Activated CD4-positive, alpha-beta T cell treated with anti-CD3 and anti-CD28 coated beads, Interleukin-2, amount 50 U/mL, for 24 hours (primary cell): ENCODE measurements around the gene PAFAH1B2.
"Not testable (repeated sequence)": the region's sequence is repeated elsewhere in the genome, so short reads cannot be mapped to it uniquely, and the experiment has no call there.

Experiments used
- DNase-seq, 2 donors: peaks; one replicate each; pipeline ENCODE4 v3.0.0-alpha.2; 2020; ENCODE audit warnings: low read depth in 1 of 2, low spot score in 1 of 2

The PAFAH1B2 gene

DNA sequence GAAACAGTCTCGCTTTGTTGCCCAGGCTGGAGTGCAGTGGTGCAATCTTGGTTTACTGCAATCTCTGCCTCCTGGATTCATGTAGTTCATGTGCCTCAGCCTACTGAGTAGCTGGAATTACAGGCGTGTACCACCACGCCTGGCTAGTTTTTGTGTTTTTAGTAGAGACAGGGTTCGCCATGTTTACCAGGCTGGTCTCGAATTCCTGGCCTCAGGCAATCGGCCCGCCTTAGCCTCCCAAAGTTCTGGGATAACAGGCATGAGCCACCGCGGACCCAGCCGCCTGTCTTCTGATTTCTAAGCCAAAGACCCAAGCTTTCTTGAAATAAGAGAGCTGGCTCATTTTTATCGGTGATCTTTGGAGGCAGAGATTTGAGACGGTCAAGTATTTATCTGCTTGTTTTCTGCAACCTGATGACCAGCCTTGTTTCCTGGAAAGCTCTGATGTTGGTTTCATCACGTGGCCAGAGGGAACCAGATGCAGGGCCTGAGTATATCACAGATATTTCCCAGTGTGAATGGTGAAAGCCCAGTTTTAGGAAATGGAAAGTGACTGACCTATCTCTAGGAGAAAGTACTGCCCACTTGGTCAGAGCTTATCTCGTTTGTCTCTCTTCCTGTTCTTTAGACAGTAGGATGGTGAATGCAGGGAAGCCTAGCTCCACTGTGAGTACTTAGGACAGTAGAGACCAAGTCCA lies 28.8 kb downstream of the PAFAH1B2 start:
- DNase-seq, result no peak

DNA sequence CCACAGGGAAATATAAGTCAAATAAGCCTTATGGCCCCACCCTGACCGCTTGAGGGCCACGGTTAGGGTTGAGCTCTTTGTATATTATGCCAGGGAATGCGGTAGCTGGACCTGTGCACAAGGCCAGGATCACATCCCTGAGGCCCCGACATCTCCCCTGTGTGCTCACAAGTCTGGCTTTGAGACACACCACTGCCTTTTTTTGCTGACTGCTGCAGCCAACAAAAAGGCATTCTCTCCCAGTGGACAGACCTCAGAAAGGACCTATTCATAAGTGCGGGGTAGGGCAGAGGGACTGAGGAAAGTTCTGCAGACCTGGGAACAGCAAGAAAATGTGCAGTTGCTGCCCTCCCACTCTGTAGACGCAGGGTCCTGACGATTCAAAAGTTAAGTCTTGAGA lies 31.0 kb downstream of the PAFAH1B2 start:
- DNase-seq, result no peak

DNA sequence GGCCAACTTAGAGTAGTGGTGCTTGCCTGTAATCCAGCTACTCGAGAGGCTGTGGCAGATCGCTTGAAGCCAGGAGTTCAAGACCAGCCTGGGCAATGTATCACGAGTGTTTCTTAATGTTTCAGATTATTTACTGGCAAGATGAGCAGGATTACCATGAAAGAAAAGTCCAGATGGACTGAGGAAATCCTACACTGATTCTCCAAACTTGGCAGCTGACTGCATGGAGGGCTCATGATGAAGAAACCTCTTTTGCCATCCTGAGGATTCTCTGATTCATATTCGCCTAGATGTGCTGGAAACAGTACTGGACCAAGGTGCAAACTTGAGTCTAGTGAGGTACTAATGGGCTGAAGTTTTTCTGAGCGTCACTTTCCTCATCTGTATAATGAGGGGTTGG lies 31.7 kb downstream of the PAFAH1B2 start:
- no peak for DNase-seq

DNA sequence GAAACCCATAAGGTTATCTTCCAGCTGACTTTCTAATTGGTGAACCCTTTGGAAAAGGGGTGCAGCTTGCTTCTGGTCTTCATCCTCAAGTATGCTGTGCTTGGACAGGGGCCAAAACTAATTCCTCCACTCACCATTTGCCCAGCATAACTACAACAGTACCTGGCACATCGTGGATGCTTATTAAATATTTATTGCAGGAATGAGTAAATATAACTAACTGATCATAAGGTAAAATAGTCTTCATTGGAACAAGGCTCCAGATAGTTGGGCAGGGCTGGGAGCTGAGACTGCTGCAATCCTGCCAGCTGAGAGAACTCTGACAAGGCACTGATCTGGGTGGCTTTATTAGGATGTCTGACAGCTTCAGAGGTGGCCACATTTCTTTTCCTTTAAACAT lies 32.1 kb downstream of the PAFAH1B2 start:
- no peak for DNase-seq

DNA sequence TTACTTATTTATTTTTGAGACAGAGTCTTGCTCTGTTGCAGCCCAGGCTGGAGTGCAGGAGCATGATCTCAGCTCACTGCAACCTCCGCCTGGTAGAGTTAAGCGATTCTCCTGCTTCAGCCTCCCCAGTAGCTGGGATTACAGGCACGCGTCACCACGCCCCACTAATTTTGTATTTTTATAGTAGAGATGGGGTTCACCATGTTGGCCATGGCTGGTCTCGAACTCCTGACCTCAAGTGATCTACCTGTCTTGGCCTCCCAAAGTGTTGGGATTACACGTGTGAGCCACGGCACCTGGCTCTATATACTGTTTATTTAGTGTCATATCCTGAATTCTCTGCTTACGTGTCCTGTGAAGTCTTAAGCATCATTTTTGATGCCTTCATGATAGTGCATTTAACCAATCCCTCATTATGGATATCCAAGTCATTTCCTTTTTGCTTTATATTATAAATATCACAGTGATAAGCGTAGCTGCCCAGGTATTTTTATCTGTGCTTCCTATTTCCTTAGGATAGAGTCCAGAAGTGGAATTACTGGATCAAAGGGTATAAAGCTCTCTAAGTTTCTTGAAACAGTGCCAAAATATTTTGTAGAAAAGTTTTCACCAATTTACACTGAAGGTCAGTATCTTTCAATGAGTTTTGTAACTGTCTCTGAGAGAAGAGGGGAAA lies 33.6 kb downstream of the PAFAH1B2 start:
- no peak for DNase-seq

DNA sequence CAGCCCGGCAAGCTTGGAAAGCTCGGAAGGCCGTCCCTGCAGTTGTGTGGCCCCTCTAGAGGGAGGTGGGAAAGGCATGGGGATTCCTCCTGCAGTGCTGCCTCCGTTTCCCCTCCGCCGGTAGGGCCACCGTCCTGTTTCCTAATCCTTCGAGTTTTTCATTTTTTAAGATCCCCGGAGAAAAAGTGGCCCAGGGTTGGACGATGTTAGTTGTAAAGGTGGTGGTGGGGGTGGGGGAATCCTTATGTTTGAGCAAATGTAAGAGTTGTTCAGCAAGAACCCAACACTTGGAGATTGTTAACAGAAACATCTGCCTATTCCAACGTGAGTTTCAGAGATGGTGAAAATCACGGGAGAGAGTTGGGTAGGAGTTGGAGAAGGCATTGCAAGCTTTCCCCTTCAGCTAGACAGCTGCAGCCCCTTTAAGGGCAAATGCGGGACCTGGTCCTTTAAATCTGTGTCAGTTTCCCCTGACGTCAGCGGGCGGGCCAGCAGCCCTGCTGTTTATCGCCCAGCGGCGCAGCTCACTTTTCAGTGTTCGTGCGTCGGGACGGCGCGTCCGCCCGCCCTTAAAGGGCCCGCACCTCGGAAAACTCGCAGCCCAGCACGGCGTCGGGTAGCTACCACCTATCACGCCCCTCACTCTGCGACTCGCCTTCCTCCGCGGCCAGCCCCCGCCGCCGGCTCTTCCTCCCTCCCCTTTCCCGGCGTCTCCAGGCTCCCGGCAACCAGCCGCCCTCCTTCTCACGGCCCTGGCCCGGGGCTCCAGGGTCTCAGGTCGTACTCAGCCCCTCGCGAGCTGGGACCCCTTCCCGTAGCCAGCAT lies 34.3 kb downstream of the PAFAH1B2 start, which contains the start of gene SIDT2:
Gene SIDT2 (plus strand): TSS at position 534 of the 825 bp plus-strand sequence. CDS start 521 bp downstream, outside the sequence.
- DNase-seq, result peak; percentile 70 to 79

- peak in 1 of 2 donors; percentile 21 for DNase-seq
Observed at GRCh38 chr11:117179048-117179999, 35.2 kb downstream of the PAFAH1B2 start.

DNA sequence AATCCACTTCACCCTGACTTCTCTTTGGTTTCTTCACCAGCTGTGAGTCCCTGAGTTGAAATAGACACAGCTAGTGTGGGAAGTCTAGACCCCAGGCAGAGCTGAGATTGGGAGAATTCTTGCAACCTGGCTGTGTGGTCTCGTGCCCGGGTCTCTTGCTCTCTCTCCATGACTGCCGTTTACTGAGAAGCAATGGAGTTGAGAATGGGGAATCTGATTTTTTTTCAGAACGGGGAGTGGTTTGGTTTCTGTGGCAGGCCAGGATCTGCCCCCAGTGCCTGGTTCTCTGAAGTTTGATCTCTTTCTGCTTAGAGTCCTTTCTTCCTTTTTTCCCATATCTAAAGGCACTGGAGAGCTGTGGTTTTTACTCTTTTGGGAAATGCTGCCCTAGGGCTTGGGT lies 35.9 kb downstream of the PAFAH1B2 start:
- DNase-seq, result no peak

- DNase-seq, result peak in 1 of 2 donors; percentile 30
Observed at GRCh38 chr11:117180661-117181585, 36.8 kb downstream of the PAFAH1B2 start.

DNA sequence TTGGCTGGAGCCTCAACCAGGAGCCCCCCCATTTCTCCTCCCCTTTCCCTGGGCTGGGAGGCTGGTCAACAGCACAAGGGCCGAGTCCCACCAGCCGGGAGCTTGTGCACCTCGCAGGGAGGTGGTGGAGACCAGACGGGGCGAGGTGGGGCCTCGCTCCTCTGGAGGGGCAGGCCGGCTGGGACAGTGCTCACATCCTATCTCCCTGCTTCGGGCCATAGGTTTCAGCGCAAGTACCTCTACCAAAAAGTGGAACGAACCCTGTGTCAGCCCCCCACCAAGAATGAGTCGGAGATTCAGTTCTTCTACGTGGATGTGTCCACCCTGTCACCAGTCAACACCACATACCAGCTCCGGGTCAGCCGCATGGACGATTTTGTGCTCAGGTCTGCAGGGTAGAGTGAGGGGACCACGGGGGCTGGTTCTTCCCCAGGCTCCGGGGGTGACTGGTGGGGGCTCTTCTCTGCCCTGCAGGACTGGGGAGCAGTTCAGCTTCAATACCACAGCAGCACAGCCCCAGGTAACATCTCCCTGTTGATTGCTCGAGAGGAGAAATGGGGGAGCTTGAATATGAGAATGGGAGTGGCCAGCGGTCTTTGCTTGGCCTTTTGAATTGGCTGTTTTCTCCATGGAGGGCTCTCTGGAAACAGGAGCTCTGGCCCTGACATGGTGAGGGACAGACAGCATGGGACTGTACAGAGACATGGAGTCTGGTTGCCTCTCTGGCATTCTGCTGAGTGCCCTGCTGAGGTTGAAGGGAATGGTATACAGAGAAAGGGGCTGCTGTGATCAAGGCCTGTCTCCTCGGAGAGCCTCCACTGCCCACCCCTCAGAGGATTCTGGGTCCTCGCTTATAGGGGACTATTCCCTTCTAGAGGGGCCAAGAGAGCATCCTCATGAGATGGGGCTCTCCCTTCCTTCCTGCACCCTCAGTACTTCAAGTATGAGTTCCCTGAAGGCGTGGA lies 37.8 kb downstream of the PAFAH1B2 start:
- no peak for DNase-seq

- DNase-seq, result no peak
Observed at GRCh38 chr11:117182551-117182935, 38.5 kb downstream of the PAFAH1B2 start.

DNA sequence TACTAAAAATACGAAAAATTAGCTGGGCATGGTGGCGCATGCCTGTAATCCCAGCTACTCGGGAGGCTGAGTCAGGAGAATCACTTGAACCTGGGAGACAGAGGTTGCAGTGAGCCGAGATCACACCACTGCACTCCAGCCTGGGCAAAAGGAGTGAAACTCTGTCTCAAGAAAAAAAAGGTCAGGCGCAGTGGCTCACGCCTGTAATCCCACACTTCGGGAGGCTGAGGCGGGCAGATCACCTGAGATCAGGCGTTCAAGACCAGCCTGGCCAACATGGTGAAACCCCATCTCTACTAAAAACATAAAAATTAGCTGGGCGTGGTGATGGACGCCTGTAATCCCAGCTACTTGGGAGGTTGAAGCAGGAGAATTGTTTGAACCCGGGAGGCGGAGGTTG lies 39.1 kb downstream of the PAFAH1B2 start:
- DNase-seq, result not testable (repeated sequence)

DNA sequence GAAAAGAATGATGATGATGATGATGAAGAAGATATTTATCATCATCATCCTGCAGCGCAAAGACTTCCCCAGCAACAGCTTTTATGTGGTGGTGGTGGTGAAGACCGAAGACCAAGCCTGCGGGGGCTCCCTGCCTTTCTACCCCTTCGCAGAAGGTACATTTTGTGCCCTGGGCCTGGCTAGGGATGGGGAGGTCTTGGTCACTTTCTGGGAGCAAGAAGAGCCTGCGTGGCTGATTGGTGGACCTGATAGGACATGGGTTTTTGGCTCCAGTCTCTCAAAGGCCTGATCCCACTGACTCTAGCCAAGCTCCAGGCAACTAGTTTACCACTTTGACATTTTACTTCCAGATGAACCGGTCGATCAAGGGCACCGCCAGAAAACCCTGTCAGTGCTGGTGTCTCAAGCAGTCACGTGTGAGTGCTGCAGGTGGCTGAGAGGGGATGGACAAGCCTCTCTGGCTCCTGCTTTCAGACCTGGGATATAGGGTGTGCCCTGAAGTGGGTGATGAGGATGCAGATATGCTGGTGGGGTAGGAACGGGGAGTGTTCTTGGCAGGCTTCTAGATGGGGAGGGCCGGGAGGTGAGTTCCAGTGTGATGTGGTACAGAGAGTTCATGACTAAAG lies 39.8 kb downstream of the PAFAH1B2 start:
- DNase-seq, result no peak

DNA sequence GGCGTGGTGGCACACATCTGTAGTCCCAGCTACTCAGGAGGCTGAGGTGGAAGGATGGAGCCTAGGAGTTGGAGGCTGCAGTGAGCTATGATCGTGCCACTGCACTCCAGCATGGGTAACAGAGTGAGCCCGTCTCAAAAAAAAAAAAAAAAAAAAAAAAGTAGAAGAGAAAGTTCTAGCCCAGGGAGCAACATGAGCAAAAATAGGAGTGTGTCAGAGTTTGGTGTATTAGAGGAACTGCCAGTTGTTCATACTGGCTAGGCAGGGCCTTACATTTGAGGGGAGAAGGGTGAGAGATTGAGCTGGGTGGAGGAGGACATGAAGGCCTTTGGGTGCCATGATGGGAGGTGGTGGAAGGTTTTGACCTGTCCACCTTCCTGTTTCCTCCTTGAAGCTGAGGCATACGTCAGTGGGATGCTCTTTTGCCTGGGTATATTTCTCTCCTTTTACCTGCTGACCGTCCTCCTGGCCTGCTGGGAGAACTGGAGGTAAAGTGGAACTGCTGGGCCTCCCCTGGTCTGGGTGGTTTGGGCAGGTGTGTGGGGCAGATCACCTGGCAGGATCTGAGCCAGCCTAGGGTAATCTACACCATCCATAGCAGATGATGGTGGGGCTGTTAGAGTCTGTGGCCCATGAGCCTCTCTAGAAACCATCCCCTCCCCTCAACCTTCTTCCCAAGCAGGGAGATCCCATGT lies 41.8 kb downstream of the PAFAH1B2 start:
- no peak for DNase-seq

- no peak for DNase-seq
Observed at GRCh38 chr11:117186431-117186761, 42.3 kb downstream of the PAFAH1B2 start.

DNA sequence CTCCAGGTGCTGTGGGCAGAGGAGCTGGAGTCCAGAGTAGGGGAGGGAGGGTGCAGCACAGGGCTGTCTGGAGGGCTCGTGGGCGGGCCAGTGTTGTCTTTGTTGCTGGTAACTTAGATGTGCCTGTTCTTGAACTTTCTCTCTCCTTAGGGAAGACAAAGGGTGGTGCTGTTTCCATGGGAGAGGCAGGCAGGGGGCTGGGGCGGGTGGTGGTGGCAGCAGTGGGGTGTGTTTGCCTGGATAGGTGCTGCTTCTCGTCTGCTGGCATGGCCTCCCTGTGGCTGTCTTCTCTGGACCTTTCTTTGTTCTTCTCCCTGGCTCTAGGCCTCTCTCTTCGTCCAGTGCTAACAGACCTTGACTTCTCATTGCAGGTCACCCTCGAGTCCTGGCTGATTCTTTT lies 42.9 kb downstream of the PAFAH1B2 start:
- no peak for DNase-seq

DNA sequence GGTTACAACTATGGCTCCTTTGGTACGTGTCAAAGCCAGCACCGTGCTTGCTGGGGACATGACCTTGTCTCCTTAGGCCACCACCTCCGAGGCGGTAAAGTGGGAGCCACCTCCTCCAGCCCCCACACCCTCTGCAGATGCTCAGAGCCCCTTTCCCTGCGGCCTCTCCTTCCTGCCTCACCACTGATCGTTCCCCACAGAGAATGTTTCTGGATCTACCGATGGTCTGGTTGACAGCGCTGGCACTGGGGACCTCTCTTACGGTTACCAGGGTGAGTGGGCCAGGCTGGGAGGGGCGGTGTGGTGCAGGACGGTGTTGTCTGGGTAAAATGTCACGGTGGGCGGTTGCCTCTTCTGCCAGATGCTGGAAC lies 43.3 kb downstream of the PAFAH1B2 start:
- DNase-seq, result no peak
